Natural killer cell (primary cell): Measurements from ENCODE around the gene C1QL3. TPM values are rescaled to one million over a fixed set of nuclear protein-coding genes. Genes with fewer than 3 reads are reported as not detected.

Source experiments
- ATAC-seq, 3 donors: fragments of 150-1000 bp in 2 of 3; fragments of 200-7000 bp in 1 of 3; cut with Tn5 transposase; 1 replicate in 1 of 3; 2 replicates in 2 of 3; pipeline ENCODE4 v1.10.0; 2021; ENCODE audit warnings: mild to moderate bottlenecking in 2 of 3, moderate library complexity in 2 of 3
- DNase-seq, 2 donors: peaks; one replicate each; pipeline versions ENCODE4 v3.0.0 to v3.0.0-alpha.2; 2013 to 2021; ENCODE audit warnings: mixed read lengths in 1 of 2
- H3K27ac ChIP-seq: one replicate; pipeline ENCODE4 v1.5.1; 2013; ENCODE audit warnings: mild to moderate bottlenecking, low read length
- H3K27me3 ChIP-seq: one replicate; pipeline ENCODE4 v1.6.1; 2013; ENCODE audit warnings: low read length; ENCODE audit not compliant: control insufficient read depth, insufficient read depth
- H3K36me3 ChIP-seq: one replicate; pipeline ENCODE4 v1.6.1; 2013; ENCODE audit warnings: low read length; ENCODE audit not compliant: control insufficient read depth, insufficient read depth
- H3K4me1 ChIP-seq: one replicate; pipeline ENCODE4 v1.6.1; 2013; ENCODE audit warnings: low read length; ENCODE audit not compliant: control insufficient read depth, insufficient read depth
- H3K4me3 ChIP-seq: one replicate; pipeline ENCODE4 v1.5.1; 2013; ENCODE audit warnings: low read length
- H3K9me3 ChIP-seq: one replicate; pipeline ENCODE4 v1.6.1; 2013; ENCODE audit warnings: low read length; ENCODE audit not compliant: control insufficient read depth, insufficient read depth
- H3K27ac Mint-ChIP-seq, 2 donors: one replicate each; pipeline ENCODE4 v1.8.0; 2022; ENCODE audit warnings: mild to moderate bottlenecking in 2 of 2, mixed read lengths in 2 of 2, moderate library complexity in 1 of 2
- H3K27me3 Mint-ChIP-seq, 2 donors: one replicate each; pipeline ENCODE4 v1.8.0; 2022; ENCODE audit warnings: low read depth in 2 of 2, mixed read lengths in 2 of 2
- H3K36me3 Mint-ChIP-seq: one replicate; pipeline ENCODE4 v1.8.0; 2022; ENCODE audit warnings: mixed read lengths
- H3K4me1 Mint-ChIP-seq, 2 donors: one replicate each; pipeline ENCODE4 v1.8.0; 2022; ENCODE audit warnings: mixed read lengths in 2 of 2
- H3K4me3 Mint-ChIP-seq: one replicate; pipeline ENCODE4 v1.8.0; 2022; ENCODE audit warnings: mild to moderate bottlenecking, moderate library complexity, mixed read lengths
- H3K9me3 Mint-ChIP-seq, 2 donors: one replicate each; pipeline ENCODE4 v1.8.0; 2022; ENCODE audit warnings: mixed read lengths in 2 of 2
- CTCF ChIP-seq: fragments of 200-600 bp; IDR thresholded peaks from one replicate; pipeline ENCODE4 v1.8.0; 2022; ENCODE audit warnings: antibody characterized with exemption
- WGBS: methylation state at CpG from one replicate; pipeline ENCODE4 v1.1.7; 2013; ENCODE audit warnings: missing lambda C conversion rate; ENCODE audit not compliant: insufficient coverage; 5-methylcytosine and 5-hydroxymethylcytosine counted together
- intact Hi-C: fragments of 100-400 bp; cut with micrococcal nuclease; formaldehyde crosslinking; loops from one replicate; pipeline ENCODE4 v1.14.2; 2022
- total RNA-seq, 4 donors: library from RNA; stranded (reverse); fragments of 120-200 nt in 1 of 4; gene quantifications; one replicate each; pipeline versions ENCODE4 v1.2.3 to v1.2.4, GENCODE V29; 2013 to 2022

The C1QL3 gene
- total RNA-seq, 3 donors from 2014 or later (not counting 1 experiment from before 2014, with no cell fraction given) = 0.29 TPM; not detected in 2

GRCh38 chr10:16545116-16545736 lies 23.5 kb upstream of the C1QL3 start:
- 46% methylated on average over 4 of the region's 7 CpGs for WGBS
- DNase-seq (peak in 1 of 2 donors; percentile 37), ATAC-seq (peak in 1 of 3 donors; percentile 54)
- Histone ChIP-seq H3K4me1 (no peaks in the 10 kb centered on the region), H3K9me3 (no peaks in the 10 kb centered on the region), H3K36me3 (no peaks in the 10 kb centered on the region), H3K27ac (no peak overlapping the region), H3K27me3 (no peaks in the 10 kb centered on the region), H3K4me3 (no peak overlapping the region)
- intact Hi-C loops = loop anchor here (1.0 kb wide), 1 partner anchor 643 kb away; no protein-coding TSS in a partner anchor
- no peaks in the 10 kb centered on the region for H3K9me3 Mint-ChIP-seq
- H3K4me1 Mint-ChIP-seq = peaks cover 0 to 6% of the 10 kb centered on the region in 2 donors
- H3K4me3 Mint-ChIP-seq = no peak overlapping the region
- no peak overlapping the region for H3K27ac Mint-ChIP-seq
- H3K36me3 Mint-ChIP-seq = no peaks in the 10 kb centered on the region
- peak; percentile 22 for TF ChIP-seq CTCF
- H3K27me3 Mint-ChIP-seq = peaks cover 12 to 49% of the 10 kb centered on the region in 2 donors

- Histone ChIP-seq H3K36me3 (no peaks in the 10 kb centered on the region), H3K27me3 (no peaks in the 10 kb centered on the region), H3K4me1 (no peaks in the 10 kb centered on the region), H3K4me3 (no peak overlapping the region), H3K27ac (no peak overlapping the region), H3K9me3 (no peaks in the 10 kb centered on the region)
- Mint-ChIP-seq H3K4me3 (no peak overlapping the region), H3K27ac (no peak overlapping the region), H3K4me1 (peaks cover 0 to 6% of the 10 kb centered on the region in 2 donors), H3K9me3 (no peaks in the 10 kb centered on the region), H3K27me3 (peaks cover 17 to 54% of the 10 kb centered on the region in 2 donors), H3K36me3 (no peaks in the 10 kb centered on the region)
- no peak for TF ChIP-seq CTCF
- WGBS = 95% methylated on average over 3 of the region's 4 CpGs
- intact Hi-C loops = no loop called here
- no peak for DNase-seq
- ATAC-seq = no peak
Observed at GRCh38 chr10:16544591-16544990, 22.9 kb upstream of the C1QL3 start.

GRCh38 chr10:16544099-16544498 lies 22.4 kb upstream of the C1QL3 start:
- 80% methylated on average over 1 of the region's 3 CpGs for WGBS
- DNase-seq (no peak), ATAC-seq (no peak)
- Mint-ChIP-seq H3K36me3 (no peaks in the 10 kb centered on the region), H3K4me1 (peaks cover 0 to 6% of the 10 kb centered on the region in 2 donors), H3K27me3 (peaks cover 19 to 53% of the 10 kb centered on the region in 2 donors), H3K9me3 (no peaks in the 10 kb centered on the region), H3K4me3 (no peak overlapping the region), H3K27ac (no peak overlapping the region)
- H3K9me3 ChIP-seq = no peaks in the 10 kb centered on the region
- no peaks in the 10 kb centered on the region for H3K36me3 ChIP-seq
- intact Hi-C loops = no loop called here
- H3K27me3 ChIP-seq = no peaks in the 10 kb centered on the region
- no peak for TF ChIP-seq CTCF
- no peak overlapping the region for H3K27ac ChIP-seq
- H3K4me3 ChIP-seq = no peak overlapping the region
- no peaks in the 10 kb centered on the region for H3K4me1 ChIP-seq

DNA sequence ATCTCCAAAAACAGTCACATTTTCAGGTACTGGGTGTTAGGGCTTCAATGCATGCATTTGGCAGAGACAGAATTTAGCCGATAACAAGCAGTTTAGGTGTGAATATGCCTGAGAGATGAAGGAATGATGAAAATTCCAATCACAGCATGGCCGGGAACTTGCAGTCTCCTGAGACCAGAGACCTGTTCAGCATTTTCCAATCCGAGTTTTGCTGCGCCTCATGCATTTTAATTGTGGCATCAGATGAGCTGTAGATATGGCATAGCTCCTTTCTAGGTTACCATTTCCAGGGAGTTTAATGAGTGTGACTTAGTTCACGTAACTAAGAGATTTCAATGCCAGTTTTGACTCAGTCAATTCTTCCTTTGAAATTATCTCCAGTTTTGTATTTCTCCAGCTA lies 14.5 kb upstream of the C1QL3 start:
- H3K36me3 ChIP-seq = no peaks in the 10 kb centered on the region
- H3K4me1 ChIP-seq = no peaks in the 10 kb centered on the region
- no peaks in the 10 kb centered on the region for H3K9me3 Mint-ChIP-seq
- H3K27ac Mint-ChIP-seq = no peak overlapping the region
- no peaks in the 10 kb centered on the region for H3K36me3 Mint-ChIP-seq
- no peak for DNase-seq
- no peaks in the 10 kb centered on the region for H3K9me3 ChIP-seq
- no peaks in the 10 kb centered on the region for H3K27me3 ChIP-seq
- H3K4me3 ChIP-seq = no peak overlapping the region
- no peak overlapping the region for H3K27ac ChIP-seq
- no peak overlapping the region for H3K4me3 Mint-ChIP-seq
- intact Hi-C loops = no loop called here
- no peak for ATAC-seq
- TF ChIP-seq CTCF = no peak
- 96% methylated on average over 5 of the region's 5 CpGs for WGBS
- H3K27me3 Mint-ChIP-seq = peaks cover 19 to 31% of the 10 kb centered on the region in 2 donors
- H3K4me1 Mint-ChIP-seq = no peaks in the 10 kb centered on the region
